Activated T-cell treated with anti-CD3 and anti-CD28 coated beads for 24 hours (primary cell): ENCODE results near the gene TMTC1.
A peak's percentile ranks its signal among the peaks of the same experiment; 100 is the strongest.
"Not testable (repeated sequence)": the region's sequence is repeated elsewhere in the genome, so short reads cannot be mapped to it uniquely, and the experiment has no call there.

Experiments used
- DNase-seq: peaks from one replicate; pipeline ENCODE4 v3.0.0-alpha.2; 2020; ENCODE audit warnings: low read depth

TMTC1 gene

DNA sequence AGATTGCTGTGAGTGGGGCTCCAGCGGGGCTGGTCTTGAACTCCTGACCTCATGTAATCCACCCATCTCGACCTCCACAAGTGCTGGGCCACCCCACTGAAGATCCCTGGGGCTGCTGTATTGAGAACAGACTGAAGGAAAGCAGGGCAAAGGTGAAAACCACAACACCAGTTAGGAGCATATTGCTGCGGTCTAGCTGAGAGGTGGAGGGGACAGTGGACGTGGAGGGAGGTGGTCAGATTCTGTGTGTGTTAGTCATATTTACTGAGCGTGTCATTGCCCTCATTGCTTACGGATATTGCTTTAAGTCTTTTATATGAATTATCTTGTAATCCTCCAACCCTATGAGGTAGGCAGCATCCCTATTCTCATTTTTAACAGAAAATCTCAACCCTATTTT, 217.3 kb downstream of the TMTC1 start:
- DNase-seq, result no peak

DNA sequence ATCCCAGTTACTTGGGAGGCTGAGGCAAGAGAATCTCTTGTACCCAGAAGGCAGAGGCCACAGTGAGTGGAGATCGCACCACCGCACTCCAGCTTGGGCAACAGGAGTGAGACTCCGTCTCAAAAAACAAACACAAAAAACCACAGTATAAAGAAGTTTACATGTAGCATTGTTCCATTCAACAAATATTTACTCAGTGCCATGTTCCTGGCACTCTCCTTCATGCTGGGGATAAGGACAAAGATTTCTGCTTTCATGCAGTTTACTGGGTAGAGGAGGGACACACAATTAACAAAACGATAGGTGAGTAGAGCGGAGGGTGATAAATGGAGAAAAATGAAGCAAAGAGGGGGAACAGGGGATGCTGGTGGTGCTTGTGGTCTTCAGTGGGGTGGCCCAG, 218.0 kb downstream of the TMTC1 start:
- no peak for DNase-seq

DNA sequence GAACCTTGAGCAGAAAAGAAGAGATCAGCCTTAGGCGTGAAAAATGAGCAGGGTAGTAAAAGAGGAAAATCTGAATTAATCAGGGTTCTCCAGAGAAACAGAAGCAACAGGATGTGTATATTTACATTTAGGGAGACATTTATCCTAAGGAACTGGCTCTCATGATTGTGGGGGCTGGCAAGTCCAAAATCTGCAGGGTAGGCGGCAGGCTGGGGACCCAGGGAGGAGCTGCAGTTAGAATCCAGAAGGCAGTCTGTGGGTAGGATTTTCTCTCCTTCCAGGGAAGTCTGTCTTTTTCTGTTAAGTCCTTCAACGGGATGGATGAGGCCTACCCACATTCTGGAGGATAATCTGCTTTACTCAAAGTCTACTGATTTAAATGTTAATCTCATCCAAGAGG, 218.8 kb downstream of the TMTC1 start:
- DNase-seq, result no peak

DNA sequence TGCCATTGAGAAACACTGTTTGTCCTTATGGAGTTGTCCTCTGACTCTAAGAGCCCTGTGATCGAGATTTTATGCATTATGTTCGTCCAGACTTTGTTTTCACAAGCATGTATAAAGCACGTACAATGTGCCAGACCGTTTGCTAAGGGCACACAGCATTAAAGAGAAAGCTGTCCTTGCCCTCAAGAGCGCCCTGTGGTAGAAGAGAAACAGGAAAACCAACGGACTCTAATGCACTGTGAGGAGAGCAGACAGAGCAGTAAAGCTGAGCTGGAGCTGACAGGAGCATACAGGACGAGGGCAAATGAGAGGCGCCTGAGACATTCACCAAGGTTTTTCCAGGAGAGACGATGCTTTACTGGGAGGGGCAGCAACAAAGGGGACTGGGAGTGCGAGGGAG, 220.1 kb downstream of the TMTC1 start:
- DNase-seq, result no peak

DNA sequence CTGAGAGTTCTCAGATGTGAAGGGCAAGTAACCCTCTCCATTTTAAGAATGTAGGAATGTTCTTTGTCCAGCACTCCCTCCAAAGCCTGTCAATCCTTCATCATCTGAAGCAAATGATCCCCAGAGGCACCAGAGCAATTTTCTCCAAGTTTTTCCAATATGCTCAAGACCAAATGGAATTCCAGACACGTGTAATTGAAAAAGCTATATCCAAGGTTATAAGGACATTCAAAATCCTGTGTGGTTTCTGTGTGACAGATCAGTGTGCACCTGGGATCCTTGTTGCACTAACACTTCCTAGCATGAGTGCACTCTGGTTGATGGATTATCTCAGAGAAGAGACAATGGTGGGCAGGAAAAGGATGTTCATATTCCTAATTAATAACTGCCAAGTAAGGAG, 220.7 kb downstream of the TMTC1 start:
- no peak for DNase-seq

DNA sequence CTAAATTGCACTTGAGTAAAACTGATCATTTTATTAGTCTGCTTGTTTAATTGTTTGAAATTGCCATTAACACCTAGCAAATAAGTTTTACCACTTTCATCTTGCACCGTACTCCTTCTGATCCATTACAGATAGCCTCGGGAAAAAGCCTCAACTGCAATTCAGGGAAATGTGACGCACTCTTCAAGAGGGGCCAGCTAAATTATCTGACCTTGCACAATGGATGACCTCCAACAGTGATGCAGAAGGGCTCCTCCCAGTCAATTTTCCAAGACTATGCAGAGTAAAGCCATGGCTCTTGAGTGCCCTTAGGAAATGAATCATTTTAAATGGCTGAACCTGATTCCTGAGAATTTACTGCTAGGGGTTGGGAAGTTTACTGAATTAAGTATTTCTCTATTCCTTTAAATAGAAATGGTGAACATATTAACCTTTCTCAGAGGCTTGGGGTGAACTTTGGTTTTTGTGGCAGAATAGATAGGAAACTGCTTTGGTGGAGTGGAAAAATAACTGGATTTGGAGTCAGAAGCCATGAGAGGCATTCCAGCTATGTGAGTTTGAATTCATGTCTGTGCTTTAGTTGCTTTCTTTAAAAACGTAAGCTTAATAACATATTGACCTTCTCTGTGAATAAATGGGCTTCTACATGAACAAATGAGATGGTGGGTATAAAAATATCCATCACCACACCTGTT, 221.5 kb downstream of the TMTC1 start:
- DNase-seq, result no peak

DNA sequence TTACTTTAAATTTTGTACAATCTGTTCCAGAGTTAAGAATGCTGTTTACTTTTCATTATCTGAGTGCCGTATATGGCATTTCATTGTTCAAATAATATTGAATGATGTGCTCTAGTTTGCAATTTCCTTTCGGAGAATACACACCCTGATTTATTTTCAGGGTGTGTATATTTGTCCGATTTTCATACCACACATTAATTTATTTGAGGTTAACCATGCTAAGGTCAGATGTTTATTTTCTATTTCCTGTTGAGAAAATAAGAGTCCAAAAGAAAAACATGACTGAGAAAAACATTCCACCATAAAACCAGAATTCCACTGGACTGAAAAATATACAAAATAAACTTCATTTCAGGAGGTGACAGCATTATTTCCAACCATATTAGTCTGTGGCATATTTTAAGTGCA, 222.1 kb downstream of the TMTC1 start:
- no peak for DNase-seq

DNA sequence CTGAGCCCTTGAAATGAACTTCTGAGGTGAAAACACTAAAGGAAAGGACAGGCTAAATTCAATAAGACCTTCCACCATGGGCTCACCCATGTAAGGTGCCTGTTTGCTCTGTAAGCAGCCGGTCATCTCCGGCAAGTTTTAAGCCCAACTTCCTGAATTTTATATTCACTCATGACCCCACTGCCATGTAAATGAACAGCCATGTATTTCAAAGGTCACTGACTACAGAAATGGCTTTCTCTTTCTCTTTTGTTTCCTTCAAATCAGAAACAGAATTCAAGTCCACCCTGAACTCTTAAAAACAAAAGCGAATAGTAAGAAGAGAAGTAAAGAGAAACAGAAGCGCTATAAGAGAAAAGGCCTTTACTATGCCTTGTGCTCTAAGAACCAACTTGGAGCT, 224.5 kb downstream of the TMTC1 start:
- no peak for DNase-seq

DNA sequence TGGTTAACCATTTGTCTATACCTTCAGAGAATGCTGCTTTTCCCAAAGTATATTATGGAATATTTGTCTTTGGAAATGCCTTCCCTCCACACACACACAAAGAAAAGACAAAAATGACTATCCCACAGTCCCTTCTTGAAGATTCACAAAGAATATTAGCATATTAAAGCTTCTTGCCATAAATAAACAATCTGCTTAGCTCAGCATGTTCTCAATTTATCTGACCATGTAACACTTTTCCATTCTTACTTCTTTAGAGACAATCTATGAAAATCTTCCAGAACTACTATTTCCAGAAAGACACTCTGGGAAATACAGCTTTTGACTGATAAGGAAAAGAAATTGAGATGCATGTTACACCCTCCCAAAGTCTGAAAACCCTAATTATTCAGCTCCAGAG, 227.4 kb downstream of the TMTC1 start:
- no peak for DNase-seq

DNA sequence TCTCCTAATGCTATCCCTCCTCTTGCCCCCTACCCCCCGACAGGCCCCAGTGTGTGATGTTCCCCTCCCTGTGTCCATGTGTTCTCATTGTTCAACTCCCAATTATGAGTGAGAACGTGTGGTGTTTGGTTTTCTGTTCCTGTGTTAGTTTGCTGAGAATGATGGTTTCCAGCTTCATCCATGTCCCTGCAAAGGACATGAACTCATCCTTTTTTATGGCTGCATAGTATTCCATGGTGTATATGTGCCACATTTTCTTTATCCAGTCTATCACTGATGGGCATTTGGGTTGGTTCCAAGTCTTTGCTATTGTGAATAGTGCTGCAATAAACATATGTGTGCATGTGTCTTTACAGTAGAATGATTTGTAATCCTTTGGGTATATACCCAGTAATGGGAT, 228.3 kb downstream of the TMTC1 start:
- DNase-seq, result not testable (repeated sequence)

DNA sequence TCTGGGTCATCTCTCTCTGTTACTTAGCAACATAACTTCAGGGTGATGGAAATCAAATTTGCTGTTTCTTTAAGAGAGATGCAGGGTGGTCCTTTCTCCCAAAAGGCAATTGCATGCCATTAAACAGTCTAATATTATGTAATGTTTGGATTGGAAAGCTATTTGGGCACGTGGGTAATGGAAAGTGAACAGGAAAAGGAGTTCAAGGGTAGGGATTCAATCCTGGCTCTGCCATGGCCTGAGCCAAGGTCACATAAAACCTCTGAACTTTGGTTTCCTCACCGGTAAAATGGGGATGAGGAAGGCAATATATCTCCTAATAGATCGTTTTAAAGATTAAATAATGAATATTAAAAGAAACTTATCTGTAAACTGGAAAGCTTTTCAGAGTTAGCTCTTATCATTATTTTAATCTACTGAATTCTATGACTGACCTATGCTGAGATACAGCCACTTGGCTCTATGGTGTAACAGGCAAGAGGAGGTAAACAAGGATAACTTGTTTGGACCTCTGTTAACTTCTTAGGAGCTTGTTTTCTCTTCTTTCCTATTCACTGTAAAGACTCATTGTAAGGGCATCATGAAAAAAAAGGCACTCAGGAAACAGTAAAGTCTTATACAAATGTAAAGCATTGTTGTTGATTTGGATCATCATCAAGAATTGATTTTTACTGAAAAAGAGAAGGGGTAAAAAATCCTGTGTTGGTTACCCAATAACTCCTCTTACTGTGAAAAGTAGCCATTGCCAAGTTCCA, 230.6 kb downstream of the TMTC1 start:
- DNase-seq, result no peak

DNA sequence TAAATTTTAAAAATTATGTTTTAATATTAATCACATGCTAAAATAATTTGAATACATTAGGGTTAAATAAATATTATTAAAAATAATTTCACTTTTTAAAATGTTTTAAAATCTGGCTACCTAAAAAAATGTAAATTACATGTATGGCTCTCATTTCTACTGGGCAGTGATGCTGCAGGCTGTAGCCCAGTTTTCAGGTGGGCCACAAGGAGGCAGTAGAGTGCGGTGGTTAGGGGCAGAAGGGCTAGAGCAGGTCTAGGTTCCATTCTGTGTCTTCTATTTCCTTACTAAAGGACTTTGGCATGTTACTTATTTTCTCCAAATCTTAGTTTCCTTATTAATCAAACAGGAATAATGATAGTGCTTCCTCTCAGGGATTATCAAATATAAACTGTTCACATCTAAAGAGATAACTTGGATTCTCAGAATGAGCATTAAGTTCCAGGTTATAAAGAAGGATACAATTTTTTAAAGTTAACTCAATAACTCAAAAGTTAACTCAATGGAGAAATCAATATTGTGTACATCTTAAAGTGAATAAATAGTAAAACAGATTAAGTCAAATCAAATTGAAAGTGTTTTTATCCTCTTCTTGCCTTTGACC, 231.3 kb downstream of the TMTC1 start:
- DNase-seq, result peak; percentile 42

DNA sequence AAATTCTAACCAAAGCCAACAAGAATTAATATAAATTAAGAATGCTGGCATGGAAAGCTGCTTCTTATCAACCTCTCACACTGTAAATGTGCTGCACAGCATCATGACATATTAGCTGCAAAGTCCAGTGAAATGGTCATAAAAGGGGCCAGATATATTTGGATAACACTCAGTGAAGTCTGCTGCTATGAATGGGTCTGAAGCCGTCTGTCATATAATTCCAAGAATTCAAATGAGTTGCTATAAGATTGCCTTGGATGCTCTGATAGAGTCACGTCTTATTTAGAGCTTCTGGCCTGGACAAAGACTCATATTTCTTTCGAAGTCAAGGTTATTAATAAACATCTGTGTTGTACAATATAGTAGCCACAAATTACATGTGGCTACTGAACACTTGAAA, 231.9 kb downstream of the TMTC1 start:
- no peak for DNase-seq

DNA sequence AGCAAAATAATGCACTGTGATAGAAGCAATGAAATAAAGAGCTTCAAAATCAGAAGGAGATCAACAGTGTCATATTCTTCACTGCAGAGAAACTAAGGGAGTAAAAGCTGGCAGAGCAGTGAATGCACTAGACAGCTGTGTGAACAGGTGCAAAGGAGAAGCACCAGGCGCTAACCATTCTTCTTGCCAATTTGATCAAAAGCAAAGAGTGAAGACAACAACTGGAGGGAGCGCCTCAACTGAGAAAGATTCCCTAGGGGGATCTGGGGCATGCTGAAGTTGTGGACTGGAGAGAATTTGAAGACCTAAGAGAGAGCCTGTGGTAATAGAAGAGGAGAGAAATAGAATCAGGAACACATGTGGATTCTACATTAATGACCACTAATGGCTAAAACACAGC, 235.9 kb downstream of the TMTC1 start:
- DNase-seq, result no peak

DNA sequence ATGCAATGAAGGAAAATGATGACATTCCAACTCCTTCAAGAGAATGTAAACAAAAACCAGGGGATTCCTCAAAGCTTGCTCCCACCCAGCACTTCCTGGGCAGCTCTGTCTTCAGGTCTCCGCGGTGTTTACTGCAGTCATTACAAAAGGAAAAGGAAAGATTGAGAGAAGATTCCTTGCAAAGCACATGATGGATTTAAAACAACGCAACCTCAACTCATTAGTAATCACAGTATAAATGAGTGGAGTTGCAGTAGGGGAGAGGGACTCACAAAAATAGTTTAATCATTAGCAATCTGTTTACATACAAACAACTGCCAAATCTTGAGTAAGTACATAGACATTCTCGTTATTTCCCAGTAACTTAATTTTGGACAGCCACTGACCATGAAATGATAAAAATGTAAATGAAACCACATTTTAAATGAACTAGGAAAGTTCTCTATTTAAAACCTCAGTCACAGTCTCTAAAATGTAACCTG, 236.6 kb downstream of the TMTC1 start:
- DNase-seq, result no peak

DNA sequence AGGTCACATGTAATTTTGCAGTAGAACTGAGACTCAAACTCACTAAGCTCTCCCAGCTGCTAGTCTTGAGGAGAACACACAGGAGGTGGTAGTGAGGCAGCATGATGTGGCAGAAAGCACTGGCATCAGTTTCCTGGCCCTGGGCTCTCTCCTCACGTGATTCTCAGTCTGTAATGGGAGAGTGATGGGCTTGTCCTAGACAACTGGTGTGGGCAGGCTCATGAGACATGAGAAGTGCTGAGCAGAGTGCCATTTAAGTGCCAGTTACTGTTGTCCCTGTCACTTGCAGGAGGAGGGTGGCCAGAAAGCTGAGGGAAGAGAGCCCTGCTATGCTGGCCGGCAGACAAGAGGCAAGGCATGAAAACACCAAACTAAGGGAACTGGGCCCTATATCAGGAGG, 237.7 kb downstream of the TMTC1 start:
- no peak for DNase-seq

DNA sequence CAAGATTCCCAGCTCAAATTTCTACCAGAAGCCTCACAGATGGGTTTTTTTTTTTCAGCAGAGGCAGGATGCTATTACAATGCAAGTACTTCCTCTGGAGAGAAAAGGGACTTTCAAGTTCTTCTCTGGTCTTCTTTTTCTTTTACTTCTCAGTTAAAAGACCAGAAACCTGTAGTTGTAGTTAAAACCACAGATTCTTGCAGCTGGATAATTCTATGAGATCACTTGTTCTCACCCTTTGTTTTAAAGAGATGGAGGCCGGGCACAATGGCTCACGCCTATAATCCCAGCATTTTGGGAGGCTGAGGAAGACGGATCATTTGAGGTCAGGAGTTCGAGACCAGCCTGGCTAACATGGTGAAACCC, 238.7 kb downstream of the TMTC1 start:
- DNase-seq, result no peak

DNA sequence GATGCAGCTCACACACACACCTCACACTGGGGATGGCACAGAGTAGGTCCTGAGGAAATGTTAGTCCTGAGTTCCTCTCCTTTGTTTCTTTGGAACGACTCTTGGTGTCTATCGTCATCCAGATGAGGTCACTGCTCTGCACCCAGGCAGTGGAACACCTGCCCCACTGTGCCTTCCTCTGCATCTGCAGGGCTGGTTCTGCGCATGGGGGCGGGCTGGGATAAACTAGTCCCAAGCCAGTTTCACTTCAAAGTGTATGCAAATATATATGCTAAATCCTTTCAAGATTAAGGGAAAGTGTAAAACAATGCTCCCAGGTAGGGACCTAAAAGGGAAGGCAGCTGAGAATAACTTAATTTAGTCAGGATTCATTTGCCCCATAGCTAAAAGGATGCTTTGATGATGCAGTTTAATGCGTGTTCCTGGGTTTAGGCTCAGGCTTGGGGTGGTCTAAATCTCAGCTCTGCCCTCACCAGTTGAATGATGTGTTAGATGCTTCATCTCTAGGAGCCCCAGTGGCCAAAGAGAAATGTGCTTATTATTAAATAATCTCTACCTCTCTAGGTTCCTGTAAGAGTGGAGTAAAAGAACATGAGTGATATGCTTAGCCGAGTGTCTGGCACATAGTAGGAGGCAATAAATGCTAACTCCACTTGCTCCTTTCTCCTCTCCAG, 239.2 kb downstream of the TMTC1 start:
- DNase-seq, result no peak

DNA sequence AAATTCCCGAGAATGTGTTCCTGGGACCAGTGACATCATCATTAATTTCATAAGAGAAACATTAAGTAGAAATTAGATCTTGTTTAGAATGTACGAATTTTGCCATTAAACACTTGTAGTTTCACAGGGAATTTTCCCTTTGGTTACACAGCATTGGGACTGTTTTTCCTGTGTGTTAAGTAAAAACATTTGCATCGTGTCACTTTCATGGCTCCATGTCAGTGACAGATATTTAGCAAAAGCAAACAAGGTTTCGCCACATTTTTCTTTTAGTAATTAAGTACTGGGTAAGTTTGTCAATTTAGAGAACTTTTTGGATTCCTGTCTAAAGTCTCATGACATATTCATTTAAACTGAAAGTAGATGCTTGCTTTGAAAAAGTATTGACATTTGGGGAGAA, 240.7 kb downstream of the TMTC1 start:
- no peak for DNase-seq

DNA sequence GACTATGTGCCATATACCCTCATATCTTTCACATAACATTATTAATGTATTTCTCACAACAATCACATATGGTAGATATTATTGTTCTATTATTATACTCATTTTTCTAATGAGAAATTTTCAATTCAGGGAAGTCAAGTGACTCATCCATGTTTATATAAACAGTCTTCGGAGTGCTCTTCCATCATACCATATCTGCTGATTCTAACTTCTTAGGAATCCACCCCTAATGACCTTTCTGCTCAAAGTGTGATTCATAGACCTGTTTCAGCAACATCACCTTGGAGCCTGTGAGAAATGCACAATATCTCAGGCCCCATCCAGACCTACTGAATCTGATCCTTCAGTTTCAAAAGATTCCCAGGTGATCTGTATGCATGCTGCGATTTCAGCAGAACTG, 246.4 kb downstream of the TMTC1 start:
- no peak for DNase-seq

DNA sequence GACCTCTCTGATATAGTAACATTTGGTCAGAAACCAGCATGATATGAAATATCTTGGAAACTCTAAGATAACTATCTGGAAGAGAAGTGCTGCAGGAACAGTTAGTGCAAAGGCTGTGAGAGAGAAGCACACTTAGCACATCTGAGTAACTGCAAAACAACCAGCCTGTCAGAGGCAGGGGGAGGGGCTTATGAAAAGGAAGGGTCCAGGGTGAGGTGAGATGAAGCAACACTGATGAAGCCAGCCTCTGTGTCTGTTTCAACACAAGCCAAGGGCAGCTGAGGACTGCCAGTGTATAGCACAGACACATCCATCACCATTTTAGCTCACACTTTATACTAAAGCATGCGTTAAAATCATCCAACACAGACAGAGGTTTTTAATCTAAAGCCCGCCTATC, 248.8 kb downstream of the TMTC1 start:
- no peak for DNase-seq

DNA sequence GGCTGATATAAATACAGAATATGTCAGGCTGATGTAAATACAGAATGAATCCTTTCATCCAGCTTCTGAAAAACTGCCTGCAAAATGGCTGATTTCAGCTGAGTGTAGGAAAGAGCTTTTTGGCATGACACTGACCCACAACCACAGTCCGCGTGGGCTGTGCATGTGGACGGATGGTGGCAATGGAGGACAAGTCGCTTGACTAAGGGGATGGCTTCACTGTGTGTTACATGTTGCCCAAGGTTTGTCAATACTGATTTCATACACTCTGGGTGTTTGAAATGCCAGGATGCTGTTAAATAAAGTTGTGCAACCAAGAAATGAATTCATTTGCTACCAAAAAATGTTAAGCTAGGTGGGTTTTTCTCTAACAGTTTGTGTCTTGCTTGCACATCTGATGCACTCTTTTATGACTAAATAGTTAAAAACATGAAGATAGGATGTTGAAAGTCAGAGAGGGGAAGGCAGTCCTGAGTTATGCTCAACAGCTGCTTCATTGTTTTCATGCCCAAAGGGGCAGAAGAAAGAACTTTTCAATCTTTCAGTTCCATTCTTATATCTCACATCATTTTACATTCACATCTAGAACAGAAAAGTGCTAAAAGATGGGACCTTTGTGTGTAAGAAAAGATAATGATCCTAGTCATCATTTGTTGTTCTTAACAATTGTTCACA, 249.8 kb downstream of the TMTC1 start:
- no peak for DNase-seq
